Measurements from ENCODE around the gene POLR1D. TPM values are rescaled to one million over a fixed set of nuclear protein-coding genes. Genes with fewer than 3 reads are reported as not detected.

Gene POLR1D
- total RNA-seq, 1 donor from 2014 or later, result 120 TPM

GRCh38 chr13:27634231-27634630 is 12.5 kb downstream of the POLR1D start:
- Mint-ChIP-seq H3K9me3 (no peaks in the 10 kb centered on the region), H3K36me3 (peaks cover 14% of the 10 kb centered on the region), H3K4me3 (no peak overlapping the region), H3K27ac (no peak overlapping the region), H3K27me3 (ENCODE audit: insufficient read depth, low read depth) (no peaks in the 10 kb centered on the region), H3K4me1 (peaks cover 9% of the 10 kb centered on the region)
- DNase-seq (ENCODE audit: low spot score), result no peak
- H3K9ac ChIP-seq, result no peak overlapping the region
- no peak for TF ChIP-seq CTCF (IDR thresholded peaks at IDR 0.05)
- TF ChIP-seq EZH2 (IDR thresholded peaks at IDR 0.05), result no peak
- no peak for TF ChIP-seq EZH2phosphoT487 (IDR thresholded peaks at IDR 0.05)
- no peak overlapping the region for H2AFZ ChIP-seq (replicated peaks)
- peaks cover 76% of the 10 kb centered on the region for H4K20me1 ChIP-seq (ENCODE audit: low read depth)
- H3F3A ChIP-seq (ENCODE audit: low read depth), result no peaks in the 10 kb centered on the region
- H3K27ac ChIP-seq, result no peak overlapping the region
- peaks cover 23% of the 10 kb centered on the region for H3K4me1 ChIP-seq
- no peak overlapping the region for H3K4me2 ChIP-seq
- no peaks in the 10 kb centered on the region for H3K36me3 ChIP-seq
- no peaks in the 10 kb centered on the region for H3K9me3 ChIP-seq (ENCODE audit: low read depth)
- H3K4me3 ChIP-seq, result no peak overlapping the region
- H3K27me3 ChIP-seq, result no peaks in the 10 kb centered on the region
- peaks cover 71% of the 10 kb centered on the region for H3K79me2 ChIP-seq (ENCODE audit: low read depth)

DNA sequence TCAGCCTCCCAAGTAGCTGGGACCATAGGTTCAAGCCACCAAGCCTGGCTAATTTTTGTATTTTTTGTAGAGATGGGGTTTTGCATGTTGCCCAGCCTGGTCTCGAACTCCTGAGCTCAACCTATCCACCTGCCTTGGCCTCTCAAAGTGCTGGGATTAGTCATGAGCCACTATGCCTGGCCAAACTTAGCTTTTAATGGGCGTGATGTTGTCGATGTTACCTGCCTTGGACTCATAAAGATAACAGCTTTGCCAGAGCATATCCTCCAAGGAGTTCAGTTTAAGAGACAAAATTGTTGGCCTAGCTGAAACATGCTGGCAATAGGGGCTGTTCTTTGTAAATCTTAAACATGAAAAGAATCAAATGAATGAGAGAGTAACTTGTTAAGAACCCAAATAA is 13.1 kb downstream of the POLR1D start:
- Histone ChIP-seq H3K79me2 (ENCODE audit: low read depth) (peaks cover 71% of the 10 kb centered on the region), H3F3A (ENCODE audit: low read depth) (no peaks in the 10 kb centered on the region), H4K20me1 (ENCODE audit: low read depth) (peaks cover 82% of the 10 kb centered on the region), H3K4me3 (no peak overlapping the region), H2AFZ (replicated peaks) (no peak overlapping the region), H3K27ac (no peak overlapping the region), H3K36me3 (no peaks in the 10 kb centered on the region), H3K27me3 (no peaks in the 10 kb centered on the region), H3K9ac (no peak overlapping the region), H3K4me2 (no peak overlapping the region), H3K9me3 (ENCODE audit: low read depth) (no peaks in the 10 kb centered on the region), H3K4me1 (peaks cover 23% of the 10 kb centered on the region)
- no peak overlapping the region for H3K27ac Mint-ChIP-seq
- H3K4me1 Mint-ChIP-seq, result peaks cover 9% of the 10 kb centered on the region
- TF ChIP-seq EZH2phosphoT487 (IDR thresholded peaks at IDR 0.05) (no peak), CTCF (IDR thresholded peaks at IDR 0.05) (no peak), EZH2 (IDR thresholded peaks at IDR 0.05) (no peak)
- H3K36me3 Mint-ChIP-seq, result peaks cover 14% of the 10 kb centered on the region
- H3K27me3 Mint-ChIP-seq (ENCODE audit: insufficient read depth, low read depth), result no peaks in the 10 kb centered on the region
- H3K9me3 Mint-ChIP-seq, result no peaks in the 10 kb centered on the region
- H3K4me3 Mint-ChIP-seq, result no peak overlapping the region
- DNase-seq (ENCODE audit: low spot score), result no peak

GRCh38 chr13:27635266-27635665 is 13.6 kb downstream of the POLR1D start:
- no peaks in the 10 kb centered on the region for H3K9me3 Mint-ChIP-seq
- Histone ChIP-seq H3K9me3 (ENCODE audit: low read depth) (no peaks in the 10 kb centered on the region), H3K79me2 (ENCODE audit: low read depth) (peaks cover 72% of the 10 kb centered on the region), H3K36me3 (no peaks in the 10 kb centered on the region), H2AFZ (replicated peaks) (no peak overlapping the region), H3K27me3 (no peaks in the 10 kb centered on the region), H3F3A (ENCODE audit: low read depth) (no peaks in the 10 kb centered on the region), H3K27ac (no peak overlapping the region), H4K20me1 (ENCODE audit: low read depth) (peaks cover 81% of the 10 kb centered on the region), H3K4me2 (no peak overlapping the region), H3K9ac (no peak overlapping the region), H3K4me1 (peaks cover 23% of the 10 kb centered on the region), H3K4me3 (no peak overlapping the region)
- DNase-seq (ENCODE audit: low spot score), result no peak
- peaks cover 14% of the 10 kb centered on the region for H3K36me3 Mint-ChIP-seq
- no peak for TF ChIP-seq EZH2phosphoT487 (IDR thresholded peaks at IDR 0.05)
- TF ChIP-seq CTCF (IDR thresholded peaks at IDR 0.05), result no peak
- no peak for TF ChIP-seq EZH2 (IDR thresholded peaks at IDR 0.05)
- no peaks in the 10 kb centered on the region for H3K27me3 Mint-ChIP-seq (ENCODE audit: insufficient read depth, low read depth)
- H3K27ac Mint-ChIP-seq, result no peak overlapping the region
- no peak overlapping the region for H3K4me3 Mint-ChIP-seq
- peaks cover 9% of the 10 kb centered on the region for H3K4me1 Mint-ChIP-seq
